Activated CD8-positive, alpha-beta memory T cell treated with anti-CD3 and anti-CD28 coated beads for 24 hours (primary cell): ENCODE results near the gene ALX4.

Source experiments
- DNase-seq: peaks from one replicate; pipeline ENCODE4 v3.0.0-alpha.2; 2020

The ALX4 gene

GRCh38 chr11:44314733-44315132, 4.8 kb upstream of the ALX4 start:
- DNase-seq, result no peak

- DNase-seq, result no peak
These were observed 4.0 kb upstream of the ALX4 start for GRCh38 chr11:44313761-44314489.

GRCh38 chr11:44312876-44313275, 2.9 kb upstream of the ALX4 start:
- no peak for DNase-seq

GRCh38 chr11:44311339-44312261, 1.7 kb upstream of the ALX4 start:
- no peak for DNase-seq

GRCh38 chr11:44310463-44311272, 729 bp upstream of the ALX4 start:
- no peak for DNase-seq

GRCh38 chr11:44310206-44310462, 195 bp upstream of the ALX4 start:
- DNase-seq, result no peak

GRCh38 chr11:44308923-44309477, 939 bp downstream of the ALX4 start:
- DNase-seq, result no peak

- DNase-seq, result no peak
These were observed 1.6 kb downstream of the ALX4 start for GRCh38 chr11:44308256-44308922.

GRCh38 chr11:44307340-44308099, 2.4 kb downstream of the ALX4 start:
- DNase-seq, result no peak

GRCh38 chr11:44306918-44307244, 3.1 kb downstream of the ALX4 start:
- no peak for DNase-seq

GRCh38 chr11:44306052-44306917, 3.7 kb downstream of the ALX4 start:
- DNase-seq, result no peak

- no peak for DNase-seq
These were observed 4.4 kb downstream of the ALX4 start for GRCh38 chr11:44305470-44306051.

GRCh38 chr11:44305026-44305469, 4.9 kb downstream of the ALX4 start:
- DNase-seq, result no peak

GRCh38 chr11:44304091-44305025, 5.6 kb downstream of the ALX4 start:
- DNase-seq, result no peak

GRCh38 chr11:44303401-44303938, 6.5 kb downstream of the ALX4 start:
- no peak for DNase-seq

- no peak for DNase-seq
These were observed 8.2 kb downstream of the ALX4 start for GRCh38 chr11:44301564-44302271.

- DNase-seq, result no peak
These were observed 8.9 kb downstream of the ALX4 start for GRCh38 chr11:44300844-44301563.

- DNase-seq, result no peak
These were observed 11.1 kb downstream of the ALX4 start for GRCh38 chr11:44298862-44299261.
